ENCODE measurements around the gene USP17L12. TPM values are rescaled to one million over a fixed set of nuclear protein-coding genes. Genes with fewer than 3 reads are reported as not detected.

USP17L12 gene
- total RNA-seq = not detected in 2 replicates

GRCh38 chr4:9219852-9220251 lies at the start of gene USP17L12:
Gene USP17L12, plus strand, starts transcription at chr4:9220152. Its CDS starts 0 bp downstream, at chr4:9220152.

GRCh38 chr4:9210357-9210756 lies 9.6 kb upstream of the USP17L12 start, which contains the start of gene USP17L10:
Gene USP17L10, plus strand, starts transcription at chr4:9210657. Its CDS starts 0 bp downstream, at chr4:9210657.

GRCh38 chr4:9215105-9215504 lies 4.8 kb upstream of the USP17L12 start, which contains the start of gene USP17L11:
Gene USP17L11, plus strand, starts transcription at chr4:9215405. Its CDS starts 0 bp downstream, at chr4:9215405.

GRCh38 chr4:9224596-9224995 lies 4.6 kb downstream of the USP17L12 start, which contains the start of gene USP17L13:
Gene USP17L13, plus strand, starts transcription at chr4:9224896. Its CDS starts 0 bp downstream, at chr4:9224896.

GRCh38 chr4:9234085-9234484 lies 14.1 kb downstream of the USP17L12 start, which contains the start of gene USP17L15:
Gene USP17L15, plus strand, starts transcription at chr4:9234385. Its CDS starts 0 bp downstream, at chr4:9234385.

GRCh38 chr4:9243579-9243978 lies 23.6 kb downstream of the USP17L12 start, which contains the start of gene USP17L17:
Gene USP17L17, plus strand, starts transcription at chr4:9243879. Its CDS starts 0 bp downstream, at chr4:9243879.

GRCh38 chr4:9247953-9248680 lies 28.2 kb downstream of the USP17L12 start, which contains the start of gene USP17L18:
Gene USP17L18, plus strand, starts transcription at chr4:9248630. Its CDS starts 0 bp downstream, at chr4:9248630.

GRCh38 chr4:9253078-9253477 lies 33.1 kb downstream of the USP17L12 start, which contains the start of gene USP17L19:
Gene USP17L19, plus strand, starts transcription at chr4:9253378. Its CDS starts 0 bp downstream, at chr4:9253378.

GRCh38 chr4:9257824-9258223 lies 37.9 kb downstream of the USP17L12 start, which contains the start of gene USP17L20:
Gene USP17L20, plus strand, starts transcription at chr4:9258124. Its CDS starts 0 bp downstream, at chr4:9258124.

GRCh38 chr4:9262572-9262971 lies 42.6 kb downstream of the USP17L12 start, which contains the start of gene USP17L21:
Gene USP17L21, plus strand, starts transcription at chr4:9262872. Its CDS starts 0 bp downstream, at chr4:9262872.

GRCh38 chr4:9267319-9267718 lies 47.4 kb downstream of the USP17L12 start, which contains the start of gene USP17L22:
Gene USP17L22, plus strand, starts transcription at chr4:9267619. Its CDS starts 0 bp downstream, at chr4:9267619.

Other genes starting within 250 kb of the USP17L12 start
- not detected in 2 replicates for gene FAM90A26, start 49.7 kb upstream of the USP17L12 start, total RNA-seq
- gene USP17L10, start 9.5 kb upstream of the USP17L12 start, total RNA-seq = not detected in 2 replicates
- not detected in 2 replicates for gene USP17L11, start 4.7 kb upstream of the USP17L12 start, total RNA-seq
- not detected in 2 replicates for gene USP17L13, start 4.7 kb downstream of the USP17L12 start, total RNA-seq
- not detected in 2 replicates for gene USP17L15, start 14.2 kb downstream of the USP17L12 start, total RNA-seq
- not detected in 2 replicates for gene USP17L17, start 23.7 kb downstream of the USP17L12 start, total RNA-seq
- gene USP17L18, start 28.5 kb downstream of the USP17L12 start, total RNA-seq = not detected in 2 replicates
- not detected in 2 replicates for gene USP17L19, start 33.2 kb downstream of the USP17L12 start, total RNA-seq
- gene USP17L20, start 38.0 kb downstream of the USP17L12 start, total RNA-seq = not detected in 2 replicates
- not detected in 2 replicates for gene USP17L21, start 42.7 kb downstream of the USP17L12 start, total RNA-seq
- not detected in 2 replicates for gene USP17L22, start 47.5 kb downstream of the USP17L12 start, total RNA-seq
- not detected in 2 replicates for gene USP17L24, start 105.0 kb downstream of the USP17L12 start, total RNA-seq
- gene USP17L25, start 109.8 kb downstream of the USP17L12 start, total RNA-seq = not detected in 2 replicates
- gene USP17L26, start 114.5 kb downstream of the USP17L12 start, total RNA-seq = not detected in 2 replicates
- not detected in 2 replicates for gene USP17L5, start 119.3 kb downstream of the USP17L12 start, total RNA-seq
- gene USP17L27, start 124.0 kb downstream of the USP17L12 start, total RNA-seq = not detected in 2 replicates
- gene USP17L28, start 128.7 kb downstream of the USP17L12 start, total RNA-seq = not detected in 2 replicates
- gene USP17L29, start 133.5 kb downstream of the USP17L12 start, total RNA-seq = not detected in 2 replicates
- not detected in 2 replicates for gene USP17L30, start 143.0 kb downstream of the USP17L12 start, total RNA-seq
- not detected in 2 replicates for gene DEFB131A, start 224.3 kb downstream of the USP17L12 start, total RNA-seq

All from myometrial cell (primary cell).